ENCODE data around the gene JAZF1.

The JAZF1 gene

GRCh38 chr7:28065308-28065707 lies 115.3 kb downstream of the JAZF1 start:
- POLR2A ChIA-PET, result no interaction called here
- DNase-seq (ENCODE audit: extremely low spot score), result no peak
- CTCF ChIA-PET, result interaction anchor here (0.8 to 3.3 kb wide), 2 partner anchors 13 to 27 kb away, joined by 3 to 16 read pairs; no protein-coding TSS in a partner anchor
- no peak for TF ChIP-seq CTCF (IDR thresholded peaks at IDR 0.05; ENCODE audit: control extremely low read depth, extremely low read depth, low read depth, missing control alignments)

DNA sequence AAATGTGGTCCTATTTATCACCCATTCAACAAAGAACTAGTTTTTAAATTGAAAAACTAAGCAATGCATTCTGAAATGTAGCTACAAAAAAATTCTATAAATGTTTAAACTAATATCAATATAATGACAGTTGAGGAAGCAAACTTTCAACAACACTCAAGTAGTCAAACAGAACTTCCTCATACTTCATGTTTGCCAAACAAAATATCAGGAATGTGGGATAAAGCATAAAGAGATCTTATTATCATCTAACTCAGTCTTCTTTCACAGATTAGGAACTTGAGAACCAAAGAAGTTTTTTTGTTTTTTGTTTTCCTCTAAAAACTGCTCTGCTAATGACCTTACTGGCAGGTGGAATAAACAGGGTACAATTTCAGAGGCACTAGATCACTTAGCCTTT lies 116.2 kb downstream of the JAZF1 start:
- no peak for DNase-seq (ENCODE audit: extremely low spot score)
- CTCF ChIA-PET, result interaction anchor here (3.3 kb wide), 1 partner anchor 13 kb away, joined by 16 read pairs; no protein-coding TSS in a partner anchor
- no peak for TF ChIP-seq CTCF (IDR thresholded peaks at IDR 0.05; ENCODE audit: control extremely low read depth, extremely low read depth, low read depth, missing control alignments)
- POLR2A ChIA-PET, result no interaction called here

DNA sequence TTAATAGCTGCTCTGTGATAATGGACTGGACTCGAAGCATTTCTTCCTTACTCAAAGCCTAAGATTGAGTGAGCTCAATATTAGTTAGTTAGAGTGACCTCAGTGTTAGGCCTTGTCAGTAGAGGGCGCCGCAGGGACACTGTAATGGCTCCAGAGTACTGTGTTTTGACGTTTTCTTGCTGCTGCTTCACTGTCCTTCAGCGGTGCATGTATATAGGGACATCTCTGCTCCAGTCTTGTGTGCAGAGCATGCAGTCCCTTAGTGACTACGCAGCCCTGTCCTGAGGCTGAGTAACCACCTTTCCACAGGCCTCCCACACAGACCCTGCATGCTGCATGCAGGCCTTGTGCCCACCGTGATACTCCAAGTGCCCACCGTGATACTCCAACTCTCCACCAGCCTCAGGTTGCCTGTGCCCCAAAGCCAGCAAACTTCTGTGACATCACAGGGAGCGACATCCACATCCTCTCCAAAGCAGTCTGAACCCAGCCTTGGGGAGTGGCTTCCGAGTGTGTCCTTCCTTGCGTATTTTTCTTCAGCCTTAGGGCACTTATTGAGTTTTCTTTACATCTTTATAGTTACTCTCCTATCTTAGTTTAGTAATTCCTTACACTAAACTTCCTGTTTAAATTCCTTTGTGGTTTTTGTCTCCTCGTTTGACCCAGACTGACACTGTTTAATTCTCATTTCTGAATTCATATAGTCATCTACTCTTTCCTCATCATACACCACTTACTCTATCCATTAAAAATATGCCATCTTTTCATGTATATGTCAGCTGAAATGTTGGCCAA lies 118.2 kb downstream of the JAZF1 start:
- peak; percentile 48 for DNase-seq (ENCODE audit: extremely low spot score)
- peak; percentile 74 for TF ChIP-seq CTCF (IDR thresholded peaks at IDR 0.05; ENCODE audit: control extremely low read depth, extremely low read depth, low read depth, missing control alignments)
- CTCF ChIA-PET, result interaction anchor here (0.5 to 4.5 kb wide), 48 partner anchors 10 to 1362 kb away, joined by 3 to 78 read pairs (median 3); no protein-coding TSS in a partner anchor
- POLR2A ChIA-PET, result no interaction called here

DNA sequence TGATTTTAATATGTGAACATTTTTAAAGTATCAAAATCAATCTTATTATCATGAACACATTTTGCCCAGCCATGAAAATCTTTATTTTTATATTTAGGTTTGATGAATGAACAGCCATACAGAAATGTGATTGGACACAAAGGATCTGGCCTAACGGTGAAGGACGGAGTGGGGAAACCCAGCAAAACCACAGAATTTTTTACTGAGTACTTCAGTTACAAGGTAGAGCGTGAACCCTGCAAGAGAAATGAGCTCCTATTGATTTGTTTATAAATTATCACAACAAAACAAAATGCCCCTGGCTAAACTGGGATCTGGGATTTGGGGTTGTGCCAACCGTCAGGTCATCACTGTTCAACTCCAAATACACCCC lies 118.8 kb downstream of the JAZF1 start:
- no peak for TF ChIP-seq CTCF (IDR thresholded peaks at IDR 0.05; ENCODE audit: control extremely low read depth, extremely low read depth, low read depth, missing control alignments)
- ChIA-PET POLR2A (no interaction called here), CTCF (interaction anchor here (0.5 to 4.5 kb wide), 47 partner anchors 10 to 1362 kb away, joined by 3 to 78 read pairs (median 3); no protein-coding TSS in a partner anchor)
- no peak for DNase-seq (ENCODE audit: extremely low spot score)

DNA sequence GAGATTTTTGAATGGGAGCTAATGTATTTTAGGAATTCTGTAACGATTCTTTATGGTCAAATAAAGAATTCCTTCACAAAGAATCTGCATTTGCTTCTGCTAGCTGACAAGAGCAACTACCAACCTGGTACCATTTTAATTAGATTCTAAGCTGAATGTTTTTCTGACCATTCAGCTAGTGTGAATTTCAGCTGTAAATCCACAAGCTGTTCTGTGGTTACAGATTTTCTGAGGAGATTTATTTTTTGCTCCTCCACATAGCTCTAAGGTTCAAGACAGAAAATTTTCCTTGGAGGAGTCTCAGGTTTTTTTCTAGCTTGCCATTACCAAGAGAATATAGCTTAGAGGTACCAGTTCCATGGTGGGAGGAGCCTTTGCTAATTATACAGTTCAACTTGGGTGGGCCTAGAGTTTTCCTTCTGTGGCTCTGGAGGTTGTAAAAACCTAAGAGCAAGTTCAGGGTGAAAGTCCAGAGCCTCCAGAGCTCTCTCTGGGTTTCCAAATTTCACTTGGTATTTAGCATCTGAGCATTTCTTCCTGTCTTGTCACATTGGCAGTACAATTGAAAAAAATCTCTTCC lies 120.1 kb downstream of the JAZF1 start:
- POLR2A ChIA-PET, result no interaction called here

More for the DNA sequence above, 120.1 kb downstream of the JAZF1 start:
- DNase-seq (ENCODE audit: extremely low spot score), result no peak
- CTCF ChIA-PET, result interaction anchor here (0.7 to 4.5 kb wide), 12 partner anchors 8 to 864 kb away, joined by 3 to 78 read pairs (median 4); no protein-coding TSS in a partner anchor
- TF ChIP-seq CTCF (IDR thresholded peaks at IDR 0.05; ENCODE audit: control extremely low read depth, extremely low read depth, low read depth, missing control alignments), result no peak
